Suprapubic skin (tissue), 4 donors: ENCODE results near the gene PTS. TPM values are rescaled to one million over a fixed set of nuclear protein-coding genes. Genes with fewer than 3 reads are reported as not detected.

Experiments used
- DNase-seq, 2 donors: peaks; one replicate each; pipeline ENCODE4 v3.0.0-alpha.2; 2019; ENCODE audit warnings: low spot score in 2 of 2
- H3K27ac ChIP-seq: fragments of 200-600 bp; sonication (generic); one replicate; pipeline ENCODE4 v1.5.1; 2019
- H3K27me3 ChIP-seq: fragments of 200-600 bp; sonication (generic); one replicate; pipeline ENCODE4 v1.5.1; 2019
- H3K36me3 ChIP-seq: fragments of 200-600 bp; sonication (generic); one replicate; pipeline ENCODE4 v1.5.1; 2019
- H3K4me1 ChIP-seq: fragments of 200-600 bp; sonication (generic); one replicate; pipeline ENCODE4 v1.5.1; 2019
- H3K4me3 ChIP-seq: fragments of 200-600 bp; sonication (generic); one replicate; pipeline ENCODE4 v1.5.1; 2019; ENCODE audit warnings: mild to moderate bottlenecking
- H3K9me3 ChIP-seq: fragments of 200-600 bp; sonication (generic); one replicate; pipeline ENCODE4 v1.5.1; 2019
- CTCF ChIP-seq, 2 donors: fragments of 200-600 bp in 1 of 2; fragments of 450-650 bp in 1 of 2; sonication (generic) in 1 of 2; IDR thresholded peaks; one replicate each; pipeline ENCODE4 v1.5.1; 2016 to 2019; ENCODE audit warnings: antibody characterized with exemption in 2 of 2, mild to moderate bottlenecking in 1 of 2, moderate library complexity in 1 of 2
- EP300 ChIP-seq: sonication (generic); formaldehyde crosslinking; IDR thresholded peaks from one replicate; pipeline ENCODE4 v1.6.1; 2017; ENCODE audit warnings: antibody characterized with exemption
- POLR2A ChIP-seq, 2 donors: fragments of 450-650 bp; IDR thresholded peaks; one replicate each; pipeline ENCODE4 v1.6.1; 2017; ENCODE audit warnings: antibody characterized with exemption in 2 of 2, mild to moderate bottlenecking in 2 of 2, moderate library complexity in 2 of 2
- POLR2AphosphoS5 ChIP-seq, 3 donors: sonication (generic); formaldehyde crosslinking; IDR thresholded peaks; one replicate each; pipeline ENCODE4 v1.6.1; 2017; ENCODE audit warnings: antibody characterized with exemption in 3 of 3
- WGBS: methylation state at CpG from one replicate; pipeline ENCODE4 v1.1.5; 2018; 5-methylcytosine and 5-hydroxymethylcytosine counted together
- total RNA-seq, 4 donors: library from RNA; depleted of rRNA; stranded (reverse); fragments of >200 nt; gene quantifications; one replicate each; pipeline ENCODE4 v1.1.0, GENCODE V29; 2016

The PTS gene
- total RNA-seq, 4 donors from 2014 or later = 22.1 to 39.2 (median 32.5) TPM

GRCh38 chr11:112277941-112278340 lies 51.7 kb downstream of the PTS start:
- no peak for TF ChIP-seq EP300
- TF ChIP-seq POLR2A (IDR thresholded peaks at IDR 0.05) = no peak
- TF ChIP-seq CTCF (IDR thresholded peaks at IDR 0.05) = no peak
- no peak for TF ChIP-seq POLR2AphosphoS5 (IDR thresholded peaks at IDR 0.05)
- Histone ChIP-seq H3K4me3 (no peak overlapping the region), H3K9me3 (no peaks in the 10 kb centered on the region), H3K4me1 (peaks cover 7% of the 10 kb centered on the region), H3K27me3 (no peaks in the 10 kb centered on the region), H3K27ac (no peak overlapping the region), H3K36me3 (no peaks in the 10 kb centered on the region)
- DNase-seq = no peak

- Histone ChIP-seq H3K27ac (no peak overlapping the region), H3K4me3 (no peak overlapping the region), H3K4me1 (peaks cover 7% of the 10 kb centered on the region), H3K9me3 (no peaks in the 10 kb centered on the region), H3K36me3 (no peaks in the 10 kb centered on the region), H3K27me3 (no peaks in the 10 kb centered on the region)
- no peak for TF ChIP-seq EP300
- no peak for TF ChIP-seq POLR2A (IDR thresholded peaks at IDR 0.05)
- TF ChIP-seq CTCF (IDR thresholded peaks at IDR 0.05) = no peak
- TF ChIP-seq POLR2AphosphoS5 (IDR thresholded peaks at IDR 0.05) = no peak
- 73% methylated on average over 3 of the region's 3 CpGs for WGBS
- no peak for DNase-seq
These were observed 52.6 kb downstream of the PTS start for GRCh38 chr11:112278803-112279202.

- no peak overlapping the region for H3K27ac ChIP-seq
- WGBS = 5% methylated on average over 7 of the region's 15 CpGs
- H3K4me1 ChIP-seq = peaks cover 7% of the 10 kb centered on the region
These were observed 53.7 kb downstream of the PTS start for GRCh38 chr11:112279901-112280267.

GRCh38 chr11:112280268-112281126 lies 54.3 kb downstream of the PTS start:
- DNase-seq = peak; percentile 80 to 84
- 2% methylated on average over 18 of the region's 18 CpGs for WGBS
- Histone ChIP-seq H3K27me3 (no peaks in the 10 kb centered on the region), H3K4me1 (peaks cover 7% of the 10 kb centered on the region), H3K9me3 (no peaks in the 10 kb centered on the region), H3K4me3 (peak overlapping the region; percentile 52), H3K36me3 (no peaks in the 10 kb centered on the region), H3K27ac (no peak overlapping the region)
- TF ChIP-seq POLR2AphosphoS5 (IDR thresholded peaks at IDR 0.05) = no peak
- TF ChIP-seq CTCF (IDR thresholded peaks at IDR 0.05) = peak; percentile 54 to 69

More at GRCh38 chr11:112279901-112280267, 53.7 kb downstream of the PTS start:
- H3K4me3 ChIP-seq = peak overlapping the region; percentile 52
- TF ChIP-seq CTCF (IDR thresholded peaks at IDR 0.05) (peak; percentile 8 to 82), EP300 (no peak), POLR2A (IDR thresholded peaks at IDR 0.05) (no peak), POLR2AphosphoS5 (IDR thresholded peaks at IDR 0.05) (no peak)
- H3K36me3 ChIP-seq = no peaks in the 10 kb centered on the region
- no peaks in the 10 kb centered on the region for H3K27me3 ChIP-seq
- H3K9me3 ChIP-seq = no peaks in the 10 kb centered on the region
- peak; percentile 76 to 86 for DNase-seq

GRCh38 chr11:112281726-112282125 lies 55.5 kb downstream of the PTS start:
- peaks cover 7% of the 10 kb centered on the region for H3K4me1 ChIP-seq
- no peak overlapping the region for H3K27ac ChIP-seq
- H3K9me3 ChIP-seq = no peaks in the 10 kb centered on the region
- H3K27me3 ChIP-seq = no peaks in the 10 kb centered on the region
- H3K4me3 ChIP-seq = no peak overlapping the region
- DNase-seq = no peak
- TF ChIP-seq EP300 (no peak), POLR2A (IDR thresholded peaks at IDR 0.05) (no peak), CTCF (IDR thresholded peaks at IDR 0.05) (no peak), POLR2AphosphoS5 (IDR thresholded peaks at IDR 0.05) (no peak)
- no peaks in the 10 kb centered on the region for H3K36me3 ChIP-seq
- WGBS = 87% methylated on average over 4 of the region's 4 CpGs

Other genes with a start within 250 kb of the PTS start
- gene DLAT, start 201.0 kb upstream of the PTS start, total RNA-seq = 10 to 100 TPM; 16.0 to 32.5 (median 24.4) TPM
- gene PIH1D2, start 152.4 kb upstream of the PTS start, total RNA-seq = 1 to 10 TPM; 1.1 to 2.6 (median 2.3) TPM
- gene NKAPD1, start 152.1 kb upstream of the PTS start, total RNA-seq = 10 to 100 TPM; 14.4 to 20.2 (median 17.1) TPM
- gene TIMM8B, start 139.7 kb upstream of the PTS start, total RNA-seq = 10 to 100 TPM; 15.0 to 48.4 (median 37.1) TPM
- gene SDHD, start 139.6 kb upstream of the PTS start, total RNA-seq = 100 to 1,000 TPM in 3 of 4 donors, 10 to 100 TPM in 1; 64.4 to 125 (median 109) TPM
- gene IL18, start 62.3 kb upstream of the PTS start, total RNA-seq = 100 to 1,000 TPM; 161 to 329 (median 184) TPM
- 1 to 10 TPM in 2 of 4 donors, not detected in 2; 1.1 to 1.2 TPM for gene TEX12, start 59.1 kb upstream of the PTS start, total RNA-seq
- 10 to 100 TPM in 1 of 4 donors, 1 to 10 TPM in 3; 1.2 to 28.2 (median 2.7) TPM for gene BCO2, start 50.9 kb upstream of the PTS start, total RNA-seq
- gene PLET1, start 34.4 kb downstream of the PTS start, total RNA-seq = not detected